ENCODE data around the gene UTP25. TPM values are rescaled to one million over a fixed set of nuclear protein-coding genes. Genes with fewer than 3 reads are reported as not detected.

The UTP25 gene
- total and polyA plus RNA-seq, 4 donors: 6.5 to 9.0 (median 7.4) TPM

- no peaks in the 10 kb centered on the region for H3K9me3 ChIP-seq (ENCODE audit: control insufficient read depth, insufficient read depth, low read length)
- 80% methylated on average over 2 of the region's 2 CpGs for WGBS (ENCODE audit: insufficient coverage)
- peak in 1 of 6 donors; percentile 57 for DNase-seq (ENCODE audit: low read depth in 4 of 6, low spot score in 6 of 6)
- no peak overlapping the region for H3K4me3 ChIP-seq (ENCODE audit: low read depth, low read length)
- peaks cover 8% of the 10 kb centered on the region for H3K4me1 ChIP-seq (ENCODE audit: control insufficient read depth, insufficient read depth, low read length)
- H3K36me3 ChIP-seq (ENCODE audit: control insufficient read depth, insufficient read depth, low read length): peaks cover 14% of the 10 kb centered on the region
- H3K27ac ChIP-seq (ENCODE audit: low read depth, low read length): no peak overlapping the region
- no peaks in the 10 kb centered on the region for H3K27me3 ChIP-seq (ENCODE audit: control insufficient read depth, insufficient read depth, low read length)
These were observed 25.9 kb downstream of the UTP25 start for GRCh38 chr1:209853676-209854075.

GRCh38 chr1:209854196-209854595, 26.4 kb downstream of the UTP25 start:
- DNase-seq (ENCODE audit: low read depth in 4 of 6, low spot score in 6 of 6): peak in 2 of 6 donors; percentile 49 to 59
- H3K9me3 ChIP-seq (ENCODE audit: control insufficient read depth, insufficient read depth, low read length): no peaks in the 10 kb centered on the region
- no peak overlapping the region for H3K4me3 ChIP-seq (ENCODE audit: low read depth, low read length)
- 71% methylated on average over 1 of the region's 3 CpGs for WGBS (ENCODE audit: insufficient coverage)
- H3K4me1 ChIP-seq (ENCODE audit: control insufficient read depth, insufficient read depth, low read length): peaks cover 8% of the 10 kb centered on the region
- no peaks in the 10 kb centered on the region for H3K27me3 ChIP-seq (ENCODE audit: control insufficient read depth, insufficient read depth, low read length)
- peaks cover 11% of the 10 kb centered on the region for H3K36me3 ChIP-seq (ENCODE audit: control insufficient read depth, insufficient read depth, low read length)
- no peak overlapping the region for H3K27ac ChIP-seq (ENCODE audit: low read depth, low read length)

- DNase-seq (ENCODE audit: low read depth in 4 of 6, low spot score in 6 of 6): no peak
- H3K27me3 ChIP-seq (ENCODE audit: control insufficient read depth, insufficient read depth, low read length): no peaks in the 10 kb centered on the region
- 85% methylated on average over 4 of the region's 8 CpGs for WGBS (ENCODE audit: insufficient coverage)
- peaks cover 11% of the 10 kb centered on the region for H3K36me3 ChIP-seq (ENCODE audit: control insufficient read depth, insufficient read depth, low read length)
- no peak overlapping the region for H3K4me3 ChIP-seq (ENCODE audit: low read depth, low read length)
- peaks cover 8% of the 10 kb centered on the region for H3K4me1 ChIP-seq (ENCODE audit: control insufficient read depth, insufficient read depth, low read length)
- no peaks in the 10 kb centered on the region for H3K9me3 ChIP-seq (ENCODE audit: control insufficient read depth, insufficient read depth, low read length)
- no peak overlapping the region for H3K27ac ChIP-seq (ENCODE audit: low read depth, low read length)
These were observed 27.2 kb downstream of the UTP25 start for GRCh38 chr1:209855006-209855405.

GRCh38 chr1:209855623-209856022, 27.9 kb downstream of the UTP25 start:
- no peaks in the 10 kb centered on the region for H3K27me3 ChIP-seq (ENCODE audit: control insufficient read depth, insufficient read depth, low read length)
- H3K27ac ChIP-seq (ENCODE audit: low read depth, low read length): no peak overlapping the region
- DNase-seq (ENCODE audit: low read depth in 4 of 6, low spot score in 6 of 6): no peak
- WGBS (ENCODE audit: insufficient coverage): 88% methylated on average over 5 of the region's 5 CpGs
- H3K4me3 ChIP-seq (ENCODE audit: low read depth, low read length): no peak overlapping the region
- H3K4me1 ChIP-seq (ENCODE audit: control insufficient read depth, insufficient read depth, low read length): peaks cover 8% of the 10 kb centered on the region
- H3K9me3 ChIP-seq (ENCODE audit: control insufficient read depth, insufficient read depth, low read length): no peaks in the 10 kb centered on the region
- H3K36me3 ChIP-seq (ENCODE audit: control insufficient read depth, insufficient read depth, low read length): peaks cover 11% of the 10 kb centered on the region

- 95% methylated on average over 39 of the region's 41 CpGs for WGBS (ENCODE audit: insufficient coverage)
These were observed 30.9 kb downstream of the UTP25 start for GRCh38 chr1:209858561-209859103.

GRCh38 chr1:209860293-209860881, 32.6 kb downstream of the UTP25 start:
- Histone ChIP-seq H3K9me3 (ENCODE audit: control insufficient read depth, insufficient read depth, low read length) (no peaks in the 10 kb centered on the region), H3K27ac (ENCODE audit: low read depth, low read length) (no peak overlapping the region), H3K4me1 (ENCODE audit: control insufficient read depth, insufficient read depth, low read length) (peaks cover 8% of the 10 kb centered on the region), H3K27me3 (ENCODE audit: control insufficient read depth, insufficient read depth, low read length) (peaks cover 16% of the 10 kb centered on the region), H3K4me3 (ENCODE audit: low read depth, low read length) (no peak overlapping the region), H3K36me3 (ENCODE audit: control insufficient read depth, insufficient read depth, low read length) (peaks cover 2% of the 10 kb centered on the region)
- DNase-seq (ENCODE audit: low read depth in 4 of 6, low spot score in 6 of 6): peak in 4 of 6 donors; percentile 77 to 96 (median 84)
- WGBS (ENCODE audit: insufficient coverage): no CpG with 5 or more reads among the region's 7 CpGs

More at GRCh38 chr1:209858561-209859103, 30.9 kb downstream of the UTP25 start:
- Histone ChIP-seq H3K4me1 (ENCODE audit: control insufficient read depth, insufficient read depth, low read length) (peaks cover 13% of the 10 kb centered on the region), H3K27ac (ENCODE audit: low read depth, low read length) (no peak overlapping the region), H3K27me3 (ENCODE audit: control insufficient read depth, insufficient read depth, low read length) (peaks cover 16% of the 10 kb centered on the region), H3K9me3 (ENCODE audit: control insufficient read depth, insufficient read depth, low read length) (no peaks in the 10 kb centered on the region), H3K36me3 (ENCODE audit: control insufficient read depth, insufficient read depth, low read length) (peaks cover 7% of the 10 kb centered on the region), H3K4me3 (ENCODE audit: low read depth, low read length) (no peak overlapping the region)
- no peak for DNase-seq (ENCODE audit: low read depth in 4 of 6, low spot score in 6 of 6)

GRCh38 chr1:209861242-209861641, 33.5 kb downstream of the UTP25 start:
- WGBS (ENCODE audit: insufficient coverage): 82% methylated on average over 2 of the region's 2 CpGs
- Histone ChIP-seq H3K4me3 (ENCODE audit: low read depth, low read length) (no peak overlapping the region), H3K27me3 (ENCODE audit: control insufficient read depth, insufficient read depth, low read length) (peaks cover 16% of the 10 kb centered on the region), H3K27ac (ENCODE audit: low read depth, low read length) (no peak overlapping the region), H3K9me3 (ENCODE audit: control insufficient read depth, insufficient read depth, low read length) (no peaks in the 10 kb centered on the region), H3K36me3 (ENCODE audit: control insufficient read depth, insufficient read depth, low read length) (no peaks in the 10 kb centered on the region), H3K4me1 (ENCODE audit: control insufficient read depth, insufficient read depth, low read length) (peaks cover 5% of the 10 kb centered on the region)
- no peak for DNase-seq (ENCODE audit: low read depth in 4 of 6, low spot score in 6 of 6)

GRCh38 chr1:209862391-209863356, 34.9 kb downstream of the UTP25 start:
- no peak overlapping the region for H3K27ac ChIP-seq (ENCODE audit: low read depth, low read length)
- peaks cover 5% of the 10 kb centered on the region for H3K4me1 ChIP-seq (ENCODE audit: control insufficient read depth, insufficient read depth, low read length)
- H3K4me3 ChIP-seq (ENCODE audit: low read depth, low read length): no peak overlapping the region
- H3K27me3 ChIP-seq (ENCODE audit: control insufficient read depth, insufficient read depth, low read length): peaks cover 16% of the 10 kb centered on the region
- no peaks in the 10 kb centered on the region for H3K9me3 ChIP-seq (ENCODE audit: control insufficient read depth, insufficient read depth, low read length)
- peak in 1 of 6 donors; percentile 63 for DNase-seq (ENCODE audit: low read depth in 4 of 6, low spot score in 6 of 6)
- H3K36me3 ChIP-seq (ENCODE audit: control insufficient read depth, insufficient read depth, low read length): no peaks in the 10 kb centered on the region
- WGBS (ENCODE audit: insufficient coverage): 59% methylated on average over 13 of the region's 16 CpGs

GRCh38 chr1:209863766-209864485, 36.2 kb downstream of the UTP25 start:
- Histone ChIP-seq H3K27me3 (ENCODE audit: control insufficient read depth, insufficient read depth, low read length) (peaks cover 16% of the 10 kb centered on the region), H3K4me1 (ENCODE audit: control insufficient read depth, insufficient read depth, low read length) (peaks cover 5% of the 10 kb centered on the region), H3K36me3 (ENCODE audit: control insufficient read depth, insufficient read depth, low read length) (no peaks in the 10 kb centered on the region), H3K4me3 (ENCODE audit: low read depth, low read length) (no peak overlapping the region), H3K27ac (ENCODE audit: low read depth, low read length) (no peak overlapping the region), H3K9me3 (ENCODE audit: control insufficient read depth, insufficient read depth, low read length) (no peaks in the 10 kb centered on the region)
- DNase-seq (ENCODE audit: low read depth in 4 of 6, low spot score in 6 of 6): no peak
- WGBS (ENCODE audit: insufficient coverage): 61% methylated on average over 4 of the region's 4 CpGs

All from spinal cord (tissue), 10 donors.